HepG2 (cell line): ENCODE results near the gene LMNA. TPM values are rescaled to one million over a fixed set of nuclear protein-coding genes. Genes with fewer than 3 reads are reported as not detected.

Source experiments
- ARNTL ChIP-seq: sonication (generic); formaldehyde crosslinking; IDR thresholded peaks from 2 replicates; pipeline ENCODE4 v1.4.0; 2020; ENCODE audit warnings: mild to moderate bottlenecking, missing genetic modification reagents
- CENPX ChIP-seq: sonication (generic); formaldehyde crosslinking; IDR thresholded peaks from 2 replicates; pipeline ENCODE4 v1.9.0; 2021; ENCODE audit warnings: mild to moderate bottlenecking, missing genetic modification reagents, moderate library complexity
- CERS6 ChIP-seq: sonication (generic); formaldehyde crosslinking; IDR thresholded peaks from 2 replicates; pipeline ENCODE4 v1.5.0; 2020; ENCODE audit warnings: missing genetic modification reagents
- FIP1L1 ChIP-seq: fragments of 200-400 bp; formaldehyde crosslinking; IDR thresholded peaks from 2 replicates; pipeline ENCODE4 v1.6.1; 2018; ENCODE audit warnings: low read depth, mild to moderate bottlenecking, low read length, moderate library complexity, borderline replicate concordance; ENCODE audit not compliant: insufficient read depth
- HIC2 ChIP-seq: sonication (generic); formaldehyde crosslinking; IDR thresholded peaks from 2 replicates; pipeline ENCODE4 v1.9.0; 2022; ENCODE audit warnings: low read depth, missing genetic modification reagents
- HNF1B ChIP-seq: sonication (generic); formaldehyde crosslinking; IDR thresholded peaks from 2 replicates; pipeline ENCODE4 v1.5.1; 2020; ENCODE audit warnings: mild to moderate bottlenecking, moderate library complexity, missing genetic modification reagents
- LBX2 ChIP-seq: sonication (generic); formaldehyde crosslinking; IDR thresholded peaks from 2 replicates; pipeline ENCODE4 v1.5.0; 2020; ENCODE audit warnings: missing genetic modification reagents, mild to moderate bottlenecking, borderline replicate concordance
- MEIS1 ChIP-seq: sonication (generic); formaldehyde crosslinking; IDR thresholded peaks from 2 replicates; pipeline ENCODE4 v1.9.0; 2021; ENCODE audit warnings: mild to moderate bottlenecking, missing genetic modification reagents, moderate library complexity, borderline replicate concordance
- PCBP2 ChIP-seq: fragments of 200-400 bp; formaldehyde crosslinking; optimal IDR thresholded peaks from 2 replicates; pipeline ENCODE3; 2018; ENCODE audit warnings: low read length, low read depth; ENCODE audit not compliant: poor library complexity, severe bottlenecking
- POGZ ChIP-seq: sonication (generic); formaldehyde crosslinking; IDR thresholded peaks from 2 replicates; pipeline ENCODE4 v1.4.0; 2020; ENCODE audit warnings: mild to moderate bottlenecking, missing genetic modification reagents
- RORA ChIP-seq: sonication (generic); formaldehyde crosslinking; IDR thresholded peaks from 2 replicates; pipeline ENCODE4 v1.5.0; 2020; ENCODE audit warnings: mild to moderate bottlenecking, missing genetic modification reagents, moderate library complexity
- RXRB ChIP-seq: IDR thresholded peaks from 2 replicates; pipeline ENCODE4 v1.6.1; 2016; ENCODE audit warnings: borderline replicate concordance, missing genetic modification reagents, missing compliant biosample characterization
- SETDB1 ChIP-seq: sonication (generic); formaldehyde crosslinking; IDR thresholded peaks from 2 replicates; pipeline ENCODE4 v1.5.1; 2020; ENCODE audit warnings: missing genetic modification reagents, mild to moderate bottlenecking, borderline replicate concordance
- SIX4 ChIP-seq: sonication (generic); formaldehyde crosslinking; IDR thresholded peaks from 2 replicates; pipeline ENCODE4 v1.4.0; 2020; ENCODE audit warnings: missing genetic modification reagents
- SKI ChIP-seq: fragments of 450-650 bp; IDR thresholded peaks from one replicate; pipeline ENCODE4 v1.6.1; 2018; ENCODE audit warnings: mild to moderate bottlenecking; ENCODE audit not compliant: partially characterized antibody
- YEATS2 ChIP-seq: sonication (generic); formaldehyde crosslinking; IDR thresholded peaks from 2 replicates; pipeline ENCODE4 v1.4.0; 2020; ENCODE audit warnings: missing genetic modification reagents, borderline replicate concordance
- ZKSCAN5 ChIP-seq: sonication (generic); formaldehyde crosslinking; IDR thresholded peaks from 2 replicates; pipeline ENCODE4 v1.5.1; 2020; ENCODE audit warnings: mild to moderate bottlenecking, missing genetic modification reagents
- ZNF224 ChIP-seq: sonication (generic); formaldehyde crosslinking; IDR thresholded peaks from 2 replicates; pipeline ENCODE4 v1.5.0; 2020; ENCODE audit warnings: mild to moderate bottlenecking, missing genetic modification reagents
- ZNF317 ChIP-seq: sonication (generic); formaldehyde crosslinking; IDR thresholded peaks from 2 replicates; pipeline ENCODE4 v1.5.0; 2020; ENCODE audit warnings: mild to moderate bottlenecking, missing genetic modification reagents
- ZNF333 ChIP-seq: sonication (generic); formaldehyde crosslinking; IDR thresholded peaks from 2 replicates; pipeline ENCODE4 v1.4.0; 2020; ENCODE audit warnings: mild to moderate bottlenecking, missing genetic modification reagents, borderline replicate concordance
- ZNF367 ChIP-seq: sonication (generic); formaldehyde crosslinking; IDR thresholded peaks from 2 replicates; pipeline ENCODE4 v1.4.0; 2020; ENCODE audit warnings: missing genetic modification reagents, borderline replicate concordance
- ZNF431 ChIP-seq: sonication (generic); formaldehyde crosslinking; IDR thresholded peaks from 2 replicates; pipeline ENCODE4 v1.9.0; 2022; ENCODE audit warnings: missing genetic modification reagents, low read depth, mild to moderate bottlenecking, borderline replicate concordance
- ZNF691 ChIP-seq: sonication (generic); formaldehyde crosslinking; IDR thresholded peaks from 2 replicates; pipeline ENCODE4 v1.4.0; 2020; ENCODE audit warnings: missing genetic modification reagents, low read depth, mild to moderate bottlenecking, borderline replicate concordance
- ZNF713 ChIP-seq: sonication (generic); formaldehyde crosslinking; IDR thresholded peaks from 2 replicates; pipeline ENCODE4 v1.4.0; 2020; ENCODE audit warnings: mild to moderate bottlenecking, missing genetic modification reagents
- ZNF75D ChIP-seq: sonication (generic); formaldehyde crosslinking; IDR thresholded peaks from 2 replicates; pipeline ENCODE4 v1.8.1; 2023; ENCODE audit warnings: missing genetic modification reagents, mild to moderate bottlenecking, borderline replicate concordance
- polyA plus RNA-seq, 8 experiments: library from polyadenylated mRNA; depleted of rRNA in 3 of 8; stranded (reverse) in 7 of 8; unstranded in 1 of 8; fragments of >200 nt; fragmentation: Illumina TruSeq in 4 of 8; extraction: Trizol in 4 of 8; gene quantifications; 2 replicates each; pipeline versions ENCODE4 v1.2.1 to v1.2.3, GENCODE V29; 2011 to 2016; ENCODE audit warnings: low read depth in 4 of 8, missing spikeins in 1 of 8, mixed read lengths in 1 of 8; ENCODE audit not compliant: insufficient read depth in 1 of 8
- total RNA-seq, 5 experiments: library from RNA; depleted of rRNA; stranded (reverse); fragments of >200 nt; fragmentation: Illumina TruSeq; extraction: Trizol; gene quantifications; 2 replicates each; pipeline ENCODE4 v1.2.3, GENCODE V29; 2016; ENCODE audit warnings: low read depth in 1 of 5

LMNA gene
- total and polyA plus RNA-seq, 2 of the 13 experiments (the other 11 are each of a cell fraction or from before 2014, with no cell fraction given) = 107 to 225 TPM

- TF ChIP-seq CERS6 (no peak), ZNF333 (no peak), ZNF713 (no peak), ZNF224 (CRISPR knock-in tag) (no peak), LBX2 (CRISPR knock-in tag) (no peak), RORA (CRISPR knock-in tag) (no peak), CENPX (no peak), ZNF691 (CRISPR knock-in tag) (no peak), HNF1B (0 out of 2 replicates have a peak, but pooled peaks have one; percentile 13), ZKSCAN5 (CRISPR knock-in tag) (no peak), POGZ (CRISPR knock-in tag) (no peak), RXRB (CRISPR knock-in tag) (no peak), FIP1L1 (no peak), ZNF75D (CRISPR knock-in tag) (no peak), SETDB1 (no peak), YEATS2 (peak; percentile 7; the same call in 1 of the 2 replicates), SKI (no peak), ZNF367 (CRISPR knock-in tag) (no peak), ZNF317 (CRISPR knock-in tag) (no peak), PCBP2 (no peak), MEIS1 (CRISPR knock-in tag) (no peak; the same call in 1 of the 2 replicates), SIX4 (CRISPR knock-in tag) (no peak), HIC2 (CRISPR knock-in tag) (no peak), ZNF431 (no peak), ARNTL (CRISPR knock-in tag) (no peak)
These were observed 505 bp downstream of the LMNA start (continued) for GRCh38 chr1:156114919-156115513.
